Left renal pelvis (tissue), 4 donors: ENCODE results near the gene RGS9. TPM values are rescaled to one million over a fixed set of nuclear protein-coding genes. Genes with fewer than 3 reads are reported as not detected.
"Not testable (repeated sequence)": the region's sequence is repeated elsewhere in the genome, so short reads cannot be mapped to it uniquely, and the experiment has no call there.

ENCODE experiments used
- DNase-seq, 4 donors: peaks; one replicate each; pipeline ENCODE4 v3.0.0-alpha.2; 2013; ENCODE audit warnings: low read depth in 4 of 4, low spot score in 3 of 4
- polyA plus RNA-seq, 4 donors: library from polyadenylated mRNA; unstranded; fragments of 120-200 nt; gene quantifications; one replicate each; pipeline ENCODE4 v1.2.1, GENCODE V29; 2013; ENCODE audit not compliant: insufficient read length in 4 of 4

The RGS9 gene
- 10 to 100 TPM; 11.7 to 17.8 (median 14.0) TPM for polyA plus RNA-seq

GRCh38 chr17:65137021-65137939 is at the start of gene RGS9:
RGS9 (plus strand) TSS chr17:65137370; CDS start chr17:65137541, 171 bp downstream.
- DNase-seq = peak; percentile 67 to 78 (median 76)

GRCh38 chr17:65088621-65089360 is 48.4 kb upstream of the RGS9 start:
- DNase-seq = no peak

GRCh38 chr17:65092262-65092661 is 44.9 kb upstream of the RGS9 start:
- no peak for DNase-seq

GRCh38 chr17:65092721-65093356 is 44.3 kb upstream of the RGS9 start:
- DNase-seq = not testable (repeated sequence)

- DNase-seq = no peak
Measured at GRCh38 chr17:65093930-65094329, 43.2 kb upstream of the RGS9 start.

- DNase-seq = no peak
Measured at GRCh38 chr17:65095465-65095864, 41.7 kb upstream of the RGS9 start.

GRCh38 chr17:65096382-65096781 is 40.8 kb upstream of the RGS9 start:
- not testable (repeated sequence) for DNase-seq

GRCh38 chr17:65097110-65097509 is 40.1 kb upstream of the RGS9 start:
- DNase-seq = no peak

GRCh38 chr17:65099475-65099874 is 37.7 kb upstream of the RGS9 start:
- DNase-seq = no peak

- DNase-seq = no peak
Measured at GRCh38 chr17:65099941-65100315, 37.2 kb upstream of the RGS9 start.

- peak in 3 of 4 donors; percentile 66 to 74 (median 73) for DNase-seq
Measured at GRCh38 chr17:65100316-65101140, 36.6 kb upstream of the RGS9 start.

- no peak for DNase-seq
Measured at GRCh38 chr17:65101371-65101770, 35.8 kb upstream of the RGS9 start.

- no peak for DNase-seq
Measured at GRCh38 chr17:65102235-65102634, 34.9 kb upstream of the RGS9 start.

- no peak for DNase-seq
Measured at GRCh38 chr17:65102788-65103187, 34.4 kb upstream of the RGS9 start.

GRCh38 chr17:65103431-65103830 is 33.7 kb upstream of the RGS9 start:
- DNase-seq = no peak

- DNase-seq = no peak
Measured at GRCh38 chr17:65103896-65104295, 33.3 kb upstream of the RGS9 start.

GRCh38 chr17:65104541-65104940 is 32.6 kb upstream of the RGS9 start:
- no peak for DNase-seq

- DNase-seq = no peak
Measured at GRCh38 chr17:65104973-65105372, 32.2 kb upstream of the RGS9 start.

GRCh38 chr17:65108152-65108551 is 29.0 kb upstream of the RGS9 start:
- no peak for DNase-seq

- DNase-seq = no peak
Measured at GRCh38 chr17:65109543-65109942, 27.6 kb upstream of the RGS9 start.
